Natural killer cell (primary cell): ENCODE data around the gene PTPRT. TPM values are rescaled to one million over a fixed set of nuclear protein-coding genes. Genes with fewer than 3 reads are reported as not detected.

Source experiments
- ATAC-seq, 3 donors: fragments of 150-1000 bp in 2 of 3; fragments of 200-7000 bp in 1 of 3; cut with Tn5 transposase; 1 replicate in 1 of 3; 2 replicates in 2 of 3; pipeline ENCODE4 v1.10.0; 2021; ENCODE audit warnings: mild to moderate bottlenecking in 2 of 3, moderate library complexity in 2 of 3
- DNase-seq, 2 donors: peaks; one replicate each; pipeline versions ENCODE4 v3.0.0 to v3.0.0-alpha.2; 2013 to 2021; ENCODE audit warnings: mixed read lengths in 1 of 2
- H3K27ac ChIP-seq: one replicate; pipeline ENCODE4 v1.5.1; 2013; ENCODE audit warnings: mild to moderate bottlenecking, low read length
- H3K27me3 ChIP-seq: one replicate; pipeline ENCODE4 v1.6.1; 2013; ENCODE audit warnings: low read length; ENCODE audit not compliant: control insufficient read depth, insufficient read depth
- H3K36me3 ChIP-seq: one replicate; pipeline ENCODE4 v1.6.1; 2013; ENCODE audit warnings: low read length; ENCODE audit not compliant: control insufficient read depth, insufficient read depth
- H3K4me1 ChIP-seq: one replicate; pipeline ENCODE4 v1.6.1; 2013; ENCODE audit warnings: low read length; ENCODE audit not compliant: control insufficient read depth, insufficient read depth
- H3K4me3 ChIP-seq: one replicate; pipeline ENCODE4 v1.5.1; 2013; ENCODE audit warnings: low read length
- H3K9me3 ChIP-seq: one replicate; pipeline ENCODE4 v1.6.1; 2013; ENCODE audit warnings: low read length; ENCODE audit not compliant: control insufficient read depth, insufficient read depth
- H3K27ac Mint-ChIP-seq, 2 donors: one replicate each; pipeline ENCODE4 v1.8.0; 2022; ENCODE audit warnings: mild to moderate bottlenecking in 2 of 2, mixed read lengths in 2 of 2, moderate library complexity in 1 of 2
- H3K27me3 Mint-ChIP-seq, 2 donors: one replicate each; pipeline ENCODE4 v1.8.0; 2022; ENCODE audit warnings: low read depth in 2 of 2, mixed read lengths in 2 of 2
- H3K36me3 Mint-ChIP-seq: one replicate; pipeline ENCODE4 v1.8.0; 2022; ENCODE audit warnings: mixed read lengths
- H3K4me1 Mint-ChIP-seq, 2 donors: one replicate each; pipeline ENCODE4 v1.8.0; 2022; ENCODE audit warnings: mixed read lengths in 2 of 2
- H3K4me3 Mint-ChIP-seq: one replicate; pipeline ENCODE4 v1.8.0; 2022; ENCODE audit warnings: mild to moderate bottlenecking, moderate library complexity, mixed read lengths
- H3K9me3 Mint-ChIP-seq, 2 donors: one replicate each; pipeline ENCODE4 v1.8.0; 2022; ENCODE audit warnings: mixed read lengths in 2 of 2
- CTCF ChIP-seq: fragments of 200-600 bp; IDR thresholded peaks from one replicate; pipeline ENCODE4 v1.8.0; 2022; ENCODE audit warnings: antibody characterized with exemption
- WGBS: methylation state at CpG from one replicate; pipeline ENCODE4 v1.1.7; 2013; ENCODE audit warnings: missing lambda C conversion rate; ENCODE audit not compliant: insufficient coverage; 5-methylcytosine and 5-hydroxymethylcytosine counted together
- intact Hi-C: fragments of 100-400 bp; cut with micrococcal nuclease; formaldehyde crosslinking; loops from one replicate; pipeline ENCODE4 v1.14.2; 2022
- total RNA-seq, 4 donors: library from RNA; stranded (reverse); fragments of 120-200 nt in 1 of 4; gene quantifications; one replicate each; pipeline versions ENCODE4 v1.2.3 to v1.2.4, GENCODE V29; 2013 to 2022

The PTPRT gene
- total RNA-seq, 3 donors from 2014 or later (not counting 1 experiment from before 2014, with no cell fraction given) = not detected

- H3K4me3 Mint-ChIP-seq = no peak overlapping the region
- no peaks in the 10 kb centered on the region for H3K4me1 Mint-ChIP-seq
- H3K27ac Mint-ChIP-seq = no peak overlapping the region
- intact Hi-C loops = no loop called here
- Histone ChIP-seq H3K36me3 (no peaks in the 10 kb centered on the region), H3K4me1 (no peaks in the 10 kb centered on the region), H3K27me3 (no peaks in the 10 kb centered on the region), H3K27ac (no peak overlapping the region), H3K9me3 (no peaks in the 10 kb centered on the region), H3K4me3 (no peak overlapping the region)
- peaks cover 2 to 4% of the 10 kb centered on the region in 2 donors for H3K9me3 Mint-ChIP-seq
- TF ChIP-seq CTCF = no peak
- H3K27me3 Mint-ChIP-seq = no peaks in the 10 kb centered on the region
- DNase-seq = no peak
- 20% methylated on average over 1 of the region's 2 CpGs for WGBS
- ATAC-seq = no peak
- no peaks in the 10 kb centered on the region for H3K36me3 Mint-ChIP-seq
Observed at GRCh38 chr20:42392442-42392841, 797.3 kb downstream of the PTPRT start.

- ATAC-seq (no peak), DNase-seq (no peak)
- Histone ChIP-seq H3K27ac (no peak overlapping the region), H3K36me3 (no peaks in the 10 kb centered on the region), H3K4me1 (no peaks in the 10 kb centered on the region), H3K27me3 (no peaks in the 10 kb centered on the region), H3K4me3 (no peak overlapping the region), H3K9me3 (no peaks in the 10 kb centered on the region)
- peaks cover 2 to 4% of the 10 kb centered on the region in 2 donors for H3K9me3 Mint-ChIP-seq
- no peaks in the 10 kb centered on the region for H3K36me3 Mint-ChIP-seq
- intact Hi-C loops = no loop called here
- no peaks in the 10 kb centered on the region for H3K4me1 Mint-ChIP-seq
- H3K27ac Mint-ChIP-seq = no peak overlapping the region
- 85% methylated on average over 3 of the region's 3 CpGs for WGBS
- no peak for TF ChIP-seq CTCF
- H3K4me3 Mint-ChIP-seq = no peak overlapping the region
- H3K27me3 Mint-ChIP-seq = no peaks in the 10 kb centered on the region
Observed at GRCh38 chr20:42391807-42392206, 797.9 kb downstream of the PTPRT start.

GRCh38 chr20:42380287-42380686 is 809.4 kb downstream of the PTPRT start:
- no peak overlapping the region for H3K27ac Mint-ChIP-seq
- WGBS = 84% methylated on average over 4 of the region's 4 CpGs
- no peak for TF ChIP-seq CTCF
- Histone ChIP-seq H3K4me1 (no peaks in the 10 kb centered on the region), H3K9me3 (peaks cover 5% of the 10 kb centered on the region), H3K27me3 (no peaks in the 10 kb centered on the region), H3K4me3 (no peak overlapping the region), H3K27ac (no peak overlapping the region), H3K36me3 (no peaks in the 10 kb centered on the region)
- peaks cover 6 to 9% of the 10 kb centered on the region in 2 donors for H3K9me3 Mint-ChIP-seq
- DNase-seq = no peak
- intact Hi-C loops = no loop called here
- no peaks in the 10 kb centered on the region for H3K36me3 Mint-ChIP-seq
- ATAC-seq = no peak
- no peak overlapping the region for H3K4me3 Mint-ChIP-seq
- H3K4me1 Mint-ChIP-seq = no peaks in the 10 kb centered on the region
- H3K27me3 Mint-ChIP-seq = no peaks in the 10 kb centered on the region

- ATAC-seq = no peak
- no peak overlapping the region for H3K27ac ChIP-seq
- no peaks in the 10 kb centered on the region for H3K4me1 Mint-ChIP-seq
- H3K9me3 ChIP-seq = peaks cover 5% of the 10 kb centered on the region
- H3K4me3 Mint-ChIP-seq = no peak overlapping the region
- H3K4me1 ChIP-seq = no peaks in the 10 kb centered on the region
- H3K36me3 Mint-ChIP-seq = no peaks in the 10 kb centered on the region
- no peak for DNase-seq
- intact Hi-C loops = no loop called here
- WGBS = 75% methylated on average over 4 of the region's 4 CpGs
- H3K27ac Mint-ChIP-seq = no peak overlapping the region
- no peaks in the 10 kb centered on the region for H3K27me3 ChIP-seq
- TF ChIP-seq CTCF = no peak
- no peaks in the 10 kb centered on the region for H3K27me3 Mint-ChIP-seq
- H3K36me3 ChIP-seq = no peaks in the 10 kb centered on the region
- no peak overlapping the region for H3K4me3 ChIP-seq
- peaks cover 2 to 9% of the 10 kb centered on the region in 2 donors for H3K9me3 Mint-ChIP-seq
Observed at GRCh38 chr20:42379385-42379784, 810.3 kb downstream of the PTPRT start.
